ENCODE measurements around the gene TMPRSS4.

- TF ChIP-seq POLR2A (IDR thresholded peaks at IDR 0.05) (no peak), CTCF (IDR thresholded peaks at IDR 0.05) (no peak)
Observed at GRCh38 chr11:118106789-118107335, 30.0 kb downstream of the TMPRSS4 start.

All from testis (tissue), 2 donors.